H1 (cell line): ENCODE data around the gene WRAP73. TPM values are rescaled to one million over a fixed set of nuclear protein-coding genes. Genes with fewer than 3 reads are reported as not detected.

Source experiments
- BRCA1 ChIP-seq: IDR thresholded peaks from 2 replicates; pipeline ENCODE4 v1.6.1; 2012; ENCODE audit warnings: low read depth, low read length, improper control_type of control experiment
- PHF8 ChIP-seq: fragments of 200-600 bp; sonication (generic); conservative IDR thresholded peaks from 2 replicates; pipeline ENCODE4 v1.7.1; 2012; ENCODE audit warnings: low read depth, mild to moderate bottlenecking, inconsistent platforms, low read length, moderate library complexity
- SP1 ChIP-seq: IDR thresholded peaks from 2 replicates; pipeline ENCODE4 v1.6.1; 2011; ENCODE audit warnings: low read depth, low read length
- TAF7 ChIP-seq: optimal IDR thresholded peaks from 2 replicates; pipeline ENCODE3; 2011; ENCODE audit warnings: low read depth, mild to moderate bottlenecking, inconsistent platforms, low read length, moderate library complexity, borderline replicate concordance
- polyA plus RNA-seq, 7 experiments: library from polyadenylated mRNA; depleted of rRNA in 3 of 7; stranded (reverse) in 5 of 7; unstranded in 2 of 7; fragments of >200 nt in 5 of 7; fragments of 200-250 nt in 2 of 7; gene quantifications; 1 replicate in 5 of 7; 2 replicates in 1 of 7; 4 replicates in 1 of 7; pipeline versions ENCODE4 v1.2.1 to v1.2.3, GENCODE V29; 2011 to 2013; ENCODE audit warnings: missing spikeins in 2 of 7, mixed read lengths in 2 of 7
- total RNA-seq: library from RNA; stranded (reverse); fragmentation: NEBNext Ultra II Directional; extraction: Animal tissue kit (Norgen Biotek cat#: 25700); gene quantifications from 2 replicates; pipeline ENCODE4 v1.2.1, GENCODE V29; 2021

WRAP73 gene
- total and polyA plus RNA-seq, 2 of the 8 experiments (the other 6 are each of a cell fraction or from before 2014, with no cell fraction given) = 30.3 to 50.7 TPM

DNA sequence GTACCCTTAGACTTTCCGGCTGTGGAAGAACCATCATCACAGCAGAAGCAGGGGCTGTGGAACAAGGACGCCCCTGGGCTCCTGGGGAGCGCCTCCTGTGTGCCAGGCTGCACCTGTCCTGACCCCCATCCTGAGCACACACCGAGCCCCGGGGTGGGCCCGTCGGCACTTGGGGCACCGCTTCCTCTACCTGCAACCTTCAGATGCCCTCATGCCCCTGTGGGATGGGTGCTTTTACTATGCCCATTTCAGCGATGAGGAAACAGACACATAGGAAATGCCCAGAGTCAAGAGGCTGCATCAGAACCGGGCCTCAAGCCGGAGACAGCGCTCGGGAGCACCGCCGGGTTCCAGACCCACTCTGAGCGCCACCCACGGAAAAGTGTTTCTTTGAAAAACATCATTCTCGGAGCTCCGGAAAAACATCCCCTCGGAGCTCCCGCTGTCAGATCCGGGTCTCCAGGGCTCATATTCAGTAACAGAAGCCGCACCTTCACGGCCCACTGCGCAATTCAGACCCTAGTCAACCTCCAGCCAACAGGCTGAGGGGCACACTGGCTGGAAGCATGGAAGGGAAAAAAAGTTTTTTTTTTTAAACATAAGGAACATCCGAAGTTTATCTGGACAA is 17.1 kb downstream of the WRAP73 start (continued):
- TF ChIP-seq BRCA1 = no peak
- TF ChIP-seq PHF8 = no peak
- no peak for TF ChIP-seq SP1
- TF ChIP-seq TAF7 = no peak
- TF ChIP-seq, all 59 proteins: peak for 0
